SKM-1 treated with dmso at 0.1 percent for 144 hours (cell line): ENCODE data around the gene PSMB8.

ENCODE experiments used
- DNase-seq: peaks from one replicate; lab custom pipeline; 2025; ENCODE audit not compliant: unreplicated experiment; lab: John Stamatoyannopoulos, UW

Gene PSMB8

DNA sequence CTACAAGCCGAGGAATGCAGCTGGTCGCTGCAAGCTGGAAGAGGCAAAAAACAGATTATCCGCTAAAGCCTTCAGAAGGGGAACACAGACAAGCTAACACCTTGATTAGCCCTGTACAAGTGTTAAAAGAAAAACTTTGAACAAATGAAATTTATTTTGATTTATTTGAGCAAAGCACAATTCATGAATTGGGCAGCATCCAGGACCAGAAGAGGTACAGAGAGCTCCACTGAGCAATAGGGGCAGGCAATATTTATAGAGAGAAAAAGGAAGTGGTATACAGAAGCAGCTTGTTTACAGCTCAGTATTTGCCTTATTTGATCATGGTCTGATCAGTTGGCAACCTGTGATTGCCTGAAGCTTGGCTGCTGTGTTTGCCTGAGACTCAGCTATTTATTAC is 44.7 kb downstream of the PSMB8 start:
- DNase-seq = no peak

DNA sequence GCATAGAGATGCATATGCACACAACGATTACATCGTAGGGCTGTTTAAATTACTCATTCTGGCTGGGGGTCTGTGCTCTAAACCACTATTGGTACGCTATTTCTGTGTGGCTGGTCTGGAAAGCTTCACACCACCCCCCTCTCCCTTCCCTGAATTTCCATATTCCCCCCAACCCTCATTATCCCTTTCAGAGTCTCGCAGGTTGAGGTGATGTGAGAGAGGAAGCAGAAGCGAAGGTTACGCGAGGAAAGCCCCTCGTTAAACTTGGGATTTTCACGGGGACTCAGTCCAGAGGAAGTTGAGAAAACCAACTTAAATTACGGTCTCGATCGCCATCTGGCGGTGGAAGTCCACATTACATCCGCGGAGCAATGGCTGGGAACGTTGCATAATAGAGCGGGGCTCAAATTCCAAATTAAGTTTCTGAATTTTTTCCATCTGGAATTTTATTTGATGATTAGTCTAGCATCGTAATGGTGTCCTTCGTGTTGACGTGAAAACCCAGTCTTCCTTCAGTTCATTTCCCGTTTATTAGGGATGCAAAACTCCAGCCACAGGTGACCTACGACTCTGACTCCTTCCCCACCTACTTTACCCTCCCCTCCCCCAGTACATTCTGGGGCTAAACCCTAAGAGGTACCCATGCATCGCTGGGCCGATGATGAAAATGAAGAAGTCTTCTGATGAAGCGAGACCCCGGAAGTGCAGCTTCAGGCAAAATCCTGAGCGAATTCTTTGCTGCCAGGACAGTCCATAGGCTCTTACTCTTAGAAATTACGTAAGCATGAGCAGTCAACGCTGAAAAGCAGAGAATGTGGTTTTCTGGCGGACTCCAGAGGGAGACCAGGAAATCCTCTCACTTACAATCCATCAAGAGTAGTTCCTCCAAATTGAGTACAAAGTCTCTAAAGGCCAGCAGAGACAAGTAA is 46.7 kb downstream of the PSMB8 start:
- DNase-seq = peak; percentile 73

DNA sequence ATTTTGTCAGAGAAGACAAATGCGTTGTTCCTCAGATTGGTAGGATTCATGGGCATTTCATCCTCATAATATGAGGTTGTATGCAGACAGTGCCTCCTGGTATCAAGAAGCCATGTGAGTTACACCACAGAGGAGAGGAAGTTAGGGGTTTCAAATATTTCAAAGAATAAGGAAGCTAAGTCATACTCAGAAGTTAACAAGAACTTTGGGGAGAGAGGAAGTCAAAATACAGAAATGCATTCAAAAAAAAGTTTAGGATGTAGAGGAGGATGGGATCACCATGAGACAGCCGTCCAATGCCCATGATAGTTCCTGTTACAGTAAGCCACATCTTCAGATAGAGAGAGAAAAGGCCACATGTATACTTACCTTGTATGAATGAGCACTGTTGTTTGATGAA is 49.3 kb downstream of the PSMB8 start:
- peak; percentile 98 for DNase-seq

DNA sequence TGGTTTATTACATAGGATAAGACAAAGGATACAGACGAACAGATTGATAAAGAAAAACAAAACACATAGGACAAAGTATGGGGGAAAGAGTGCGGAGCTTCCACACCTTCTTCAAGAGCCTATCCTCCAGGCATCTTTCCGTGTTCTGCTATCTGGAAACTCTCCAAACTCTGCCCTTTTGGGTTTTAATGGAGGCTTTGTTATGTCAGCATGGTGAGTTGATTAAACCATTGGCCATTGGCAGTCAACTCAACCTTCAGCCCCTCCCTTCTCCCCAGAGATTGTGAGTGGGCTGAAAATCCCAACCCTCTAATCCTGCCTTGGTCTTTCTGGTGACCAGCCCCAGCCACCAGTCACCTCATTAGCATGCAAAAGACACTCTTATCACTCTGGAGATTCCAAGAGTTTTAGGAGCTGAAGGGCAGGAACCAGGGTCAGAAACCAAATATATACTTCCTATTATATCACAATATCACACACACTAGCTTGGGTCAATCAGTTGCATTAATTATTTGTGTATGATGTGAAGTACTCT is 50.9 kb downstream of the PSMB8 start:
- no peak for DNase-seq
